Measurements from ENCODE around the gene C16orf74. TPM values are rescaled to one million over a fixed set of nuclear protein-coding genes. Genes with fewer than 3 reads are reported as not detected.

The C16orf74 gene
- total RNA-seq, 4 donors from 2014 or later, result 2.5 to 6.6 TPM; not detected in 2

- H3K27me3 ChIP-seq, result no peaks in the 10 kb centered on the region
- TF ChIP-seq CTCF (IDR thresholded peaks at IDR 0.05), result no peak
- TF ChIP-seq POLR2A (IDR thresholded peaks at IDR 0.05), result no peak
- H3K36me3 ChIP-seq, result peaks cover 0 to 60% (median 0%) of the 10 kb centered on the region in 3 donors
- H3K4me3 ChIP-seq, result no peak overlapping the region
- peak in 1 of 3 donors; percentile 5 for DNase-seq
- peaks cover 0 to 29% (median 3%) of the 10 kb centered on the region in 4 donors for H3K4me1 ChIP-seq
- peak overlapping the region in 2 of 4 donors; percentile 50 to 51 for H3K27ac ChIP-seq
- H3K9me3 ChIP-seq, result no peaks in the 10 kb centered on the region
Observed at GRCh38 chr16:85674828-85675227, 76.1 kb downstream of the C16orf74 start.

- peak overlapping the region in 2 of 4 donors; percentile 50 to 51 for H3K27ac ChIP-seq
- peaks cover 0 to 65% (median 0%) of the 10 kb centered on the region in 3 donors for H3K36me3 ChIP-seq
- no peaks in the 10 kb centered on the region for H3K9me3 ChIP-seq
- no peaks in the 10 kb centered on the region for H3K27me3 ChIP-seq
- TF ChIP-seq CTCF (IDR thresholded peaks at IDR 0.05) (no peak), POLR2A (IDR thresholded peaks at IDR 0.05) (no peak)
- no peak for DNase-seq
- peaks cover 0 to 28% (median 1%) of the 10 kb centered on the region in 4 donors for H3K4me1 ChIP-seq
- H3K4me3 ChIP-seq, result no peak overlapping the region
Observed at GRCh38 chr16:85674418-85674755, 76.5 kb downstream of the C16orf74 start.

GRCh38 chr16:85673529-85674417 is 77.1 kb downstream of the C16orf74 start:
- H3K27ac ChIP-seq, result peak overlapping the region in 3 of 4 donors; percentile 17 to 51 (median 50)
- TF ChIP-seq POLR2A (IDR thresholded peaks at IDR 0.05), result no peak
- TF ChIP-seq CTCF (IDR thresholded peaks at IDR 0.05), result no peak
- H3K4me1 ChIP-seq, result peaks cover 0 to 24% (median 0%) of the 10 kb centered on the region in 4 donors
- peak in 1 of 3 donors; percentile 74 for DNase-seq
- H3K9me3 ChIP-seq, result no peaks in the 10 kb centered on the region
- peaks cover 0 to 71% (median 0%) of the 10 kb centered on the region in 3 donors for H3K36me3 ChIP-seq
- H3K4me3 ChIP-seq, result no peak overlapping the region
- no peaks in the 10 kb centered on the region for H3K27me3 ChIP-seq

GRCh38 chr16:85670840-85671239 is 80.1 kb downstream of the C16orf74 start:
- Histone ChIP-seq H3K4me3 (no peak overlapping the region), H3K36me3 (peaks cover 0 to 82% (median 0%) of the 10 kb centered on the region in 3 donors), H3K9me3 (no peaks in the 10 kb centered on the region), H3K27ac (no peak overlapping the region), H3K27me3 (no peaks in the 10 kb centered on the region), H3K4me1 (peaks cover 0 to 15% (median 0%) of the 10 kb centered on the region in 4 donors)
- TF ChIP-seq CTCF (IDR thresholded peaks at IDR 0.05), result no peak
- DNase-seq, result peak in 1 of 3 donors; percentile 5

- peaks cover 0 to 6% (median 0%) of the 10 kb centered on the region in 4 donors for H3K4me1 ChIP-seq
- H3K27ac ChIP-seq, result no peak overlapping the region
- no peak overlapping the region for H3K4me3 ChIP-seq
- peaks cover 0 to 88% (median 0%) of the 10 kb centered on the region in 3 donors for H3K36me3 ChIP-seq
- TF ChIP-seq POLR2A (IDR thresholded peaks at IDR 0.05), result no peak
- no peak for TF ChIP-seq CTCF (IDR thresholded peaks at IDR 0.05)
- H3K27me3 ChIP-seq, result no peaks in the 10 kb centered on the region
- no peaks in the 10 kb centered on the region for H3K9me3 ChIP-seq
- no peak for DNase-seq
Observed at GRCh38 chr16:85668676-85669424, 82.0 kb downstream of the C16orf74 start.

Measured in Peyer's patch (tissue), 4 donors.